Hepatocyte (in vitro differentiated cells): Measurements from ENCODE around the gene NRG2.

Experiments used
- EZH2 ChIP-seq: fragments of 200-600 bp; sonication (generic); IDR thresholded peaks from 2 replicates; pipeline ENCODE4 v1.6.1; 2016; ENCODE audit warnings: antibody characterized with exemption, mild to moderate bottlenecking, borderline replicate concordance
- EZH2phosphoT487 ChIP-seq: fragments of 200-600 bp; sonication (generic); IDR thresholded peaks from one replicate; pipeline ENCODE4 v1.6.1; 2018; ENCODE audit warnings: antibody characterized with exemption, mild to moderate bottlenecking, low read depth, moderate library complexity; ENCODE audit not compliant: unreplicated experiment, severe bottlenecking
- TF ChIP-seq, protein P1 (sequence below): fragments of 200-600 bp; sonication (generic); IDR thresholded peaks from 2 replicates; pipeline ENCODE4 v1.5.1; 2016; ENCODE audit warnings: antibody characterized with exemption, mild to moderate bottlenecking; ENCODE audit not compliant: poor library complexity

DNA sequence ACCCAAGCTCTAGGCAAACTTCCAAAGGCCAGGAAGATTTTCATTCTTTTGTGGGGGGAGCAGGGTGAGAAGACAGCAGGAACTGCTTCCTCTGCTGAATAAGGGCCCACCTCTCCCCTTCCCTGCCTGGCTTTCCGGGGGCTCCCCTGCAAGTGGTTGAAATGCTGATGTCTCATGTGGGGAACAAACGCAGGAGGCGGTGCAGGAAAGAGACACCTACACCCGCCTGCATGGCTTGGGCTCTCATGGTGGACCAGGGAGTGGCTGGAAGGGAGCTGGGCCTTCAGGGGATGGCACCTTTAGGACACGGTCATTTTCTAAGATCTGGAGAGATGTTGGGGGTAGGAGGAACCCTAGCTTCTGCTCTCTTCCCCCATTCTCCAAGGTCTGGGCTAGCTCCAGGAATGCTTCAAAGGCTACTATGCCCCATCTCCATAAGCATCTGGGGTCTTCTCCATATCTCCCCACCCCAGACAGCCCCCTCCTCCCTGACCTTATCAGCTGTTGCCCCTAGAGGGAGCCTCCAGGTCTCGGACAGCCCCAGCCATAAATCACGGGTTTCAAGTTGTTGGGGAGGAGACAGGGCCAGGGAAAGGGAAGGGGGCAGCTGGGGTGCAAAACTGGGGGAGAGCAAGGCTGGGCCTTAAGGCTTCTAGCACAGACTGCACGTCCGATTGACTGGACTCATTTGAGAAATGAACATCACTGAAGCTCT, 170.9 kb downstream of the NRG2 start:
- TF ChIP-seq, protein P1, sequence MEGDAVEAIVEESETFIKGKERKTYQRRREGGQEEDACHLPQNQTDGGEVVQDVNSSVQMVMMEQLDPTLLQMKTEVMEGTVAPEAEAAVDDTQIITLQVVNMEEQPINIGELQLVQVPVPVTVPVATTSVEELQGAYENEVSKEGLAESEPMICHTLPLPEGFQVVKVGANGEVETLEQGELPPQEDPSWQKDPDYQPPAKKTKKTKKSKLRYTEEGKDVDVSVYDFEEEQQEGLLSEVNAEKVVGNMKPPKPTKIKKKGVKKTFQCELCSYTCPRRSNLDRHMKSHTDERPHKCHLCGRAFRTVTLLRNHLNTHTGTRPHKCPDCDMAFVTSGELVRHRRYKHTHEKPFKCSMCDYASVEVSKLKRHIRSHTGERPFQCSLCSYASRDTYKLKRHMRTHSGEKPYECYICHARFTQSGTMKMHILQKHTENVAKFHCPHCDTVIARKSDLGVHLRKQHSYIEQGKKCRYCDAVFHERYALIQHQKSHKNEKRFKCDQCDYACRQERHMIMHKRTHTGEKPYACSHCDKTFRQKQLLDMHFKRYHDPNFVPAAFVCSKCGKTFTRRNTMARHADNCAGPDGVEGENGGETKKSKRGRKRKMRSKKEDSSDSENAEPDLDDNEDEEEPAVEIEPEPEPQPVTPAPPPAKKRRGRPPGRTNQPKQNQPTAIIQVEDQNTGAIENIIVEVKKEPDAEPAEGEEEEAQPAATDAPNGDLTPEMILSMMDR = peak; percentile 19
- TF ChIP-seq EZH2 = no peak
- no peak for TF ChIP-seq EZH2phosphoT487
